Stimulated activated CD8-positive, alpha-beta memory T cell treated with anti-CD3 and anti-CD28 coated beads, Interleukin-12 subunit alpha, Interleukin-12 subunit beta, amount 100 ng/mL, for 4 hours (primary cell): Measurements from ENCODE around the gene TEX51.

Source experiments
- DNase-seq: peaks from one replicate; pipeline ENCODE4 v3.0.0-alpha.2; 2020; ENCODE audit warnings: low read depth

Gene TEX51

DNA sequence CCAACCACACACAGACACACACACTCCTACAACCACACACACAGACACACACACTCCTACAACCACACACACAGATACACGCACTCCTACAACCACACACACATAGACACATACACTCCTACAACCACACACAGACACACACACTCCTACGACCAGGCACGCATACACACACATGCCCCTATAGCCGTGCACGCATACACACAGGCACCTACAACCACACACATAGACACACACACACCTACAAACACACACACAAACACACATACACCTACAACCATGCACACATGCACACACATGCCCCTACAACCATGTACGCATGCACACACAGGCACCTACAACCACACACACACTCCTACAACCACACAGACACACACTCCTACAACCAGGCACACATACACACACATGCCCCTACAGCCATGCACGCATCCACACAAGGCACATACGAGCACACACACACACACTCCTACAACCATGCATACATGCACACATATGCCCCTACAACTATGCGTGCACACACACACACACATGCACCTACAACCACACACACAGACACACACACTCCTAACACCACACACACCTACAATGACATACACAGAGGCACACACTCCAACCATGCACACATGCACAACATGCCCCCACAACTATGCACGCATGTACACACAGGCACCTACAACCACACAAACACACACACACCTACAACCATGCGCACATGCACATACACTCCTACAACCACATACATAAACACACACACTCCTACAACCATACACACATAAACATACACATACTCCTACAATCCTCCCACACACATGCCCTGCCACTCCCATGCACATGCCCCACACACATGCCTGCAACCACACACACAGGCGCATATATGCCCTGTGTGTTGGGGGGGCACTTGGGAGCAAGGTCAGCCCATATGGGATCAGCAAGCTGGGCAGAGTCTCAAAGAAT, 19.1 kb upstream of the TEX51 start:
- DNase-seq, result no peak

- no peak for DNase-seq
Measured at GRCh38 chr2:126880324-126880723, 18.4 kb upstream of the TEX51 start.

DNA sequence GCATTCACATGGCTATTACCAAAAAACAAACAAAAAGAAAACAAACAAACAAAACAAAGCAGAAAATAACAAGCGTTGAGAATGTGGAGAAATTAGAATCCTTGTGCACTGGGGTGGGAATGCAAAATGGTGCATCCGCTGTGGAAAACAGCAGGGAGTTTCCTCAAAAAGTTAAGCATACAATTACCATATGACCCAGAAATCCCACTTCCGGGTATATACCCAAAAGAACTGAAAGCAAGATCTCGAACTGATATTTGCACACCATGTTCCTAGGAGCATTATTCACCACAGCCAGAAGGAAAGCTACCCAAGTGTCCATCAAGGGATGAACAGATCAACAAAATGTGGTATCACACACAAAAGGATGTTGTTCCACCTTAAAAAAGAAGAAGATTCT, 17.9 kb upstream of the TEX51 start:
- DNase-seq, result no peak

- DNase-seq, result no peak
Measured at GRCh38 chr2:126881591-126881990, 17.1 kb upstream of the TEX51 start.

GRCh38 chr2:126882181-126882580, 16.5 kb upstream of the TEX51 start:
- no peak for DNase-seq

- DNase-seq, result no peak
Measured at GRCh38 chr2:126882736-126883665, 15.7 kb upstream of the TEX51 start.

- DNase-seq, result no peak
Measured at GRCh38 chr2:126883666-126884040, 15.0 kb upstream of the TEX51 start.

GRCh38 chr2:126884861-126885750, 13.6 kb upstream of the TEX51 start:
- DNase-seq, result no peak

GRCh38 chr2:126885751-126886210, 12.9 kb upstream of the TEX51 start:
- DNase-seq, result no peak

- no peak for DNase-seq
Measured at GRCh38 chr2:126886211-126886915, 12.3 kb upstream of the TEX51 start.

DNA sequence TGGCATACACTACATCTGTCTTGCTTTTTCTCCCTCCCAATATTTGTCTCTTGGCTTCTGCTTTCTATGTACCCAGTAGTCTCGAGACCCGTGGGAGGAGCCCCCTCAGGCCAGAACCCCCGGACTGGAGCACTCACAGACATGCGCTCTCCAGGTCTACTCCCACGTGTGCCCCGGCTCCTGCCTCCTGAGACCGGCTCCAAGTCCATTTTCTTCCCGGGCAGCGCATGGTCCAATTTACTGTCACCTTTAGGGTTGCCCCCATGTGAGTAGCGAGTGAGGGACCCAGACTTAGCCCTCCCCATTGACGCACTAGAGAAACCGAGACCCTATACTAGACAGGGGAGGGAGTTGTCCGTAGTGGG, 11.8 kb upstream of the TEX51 start:
- DNase-seq, result no peak

DNA sequence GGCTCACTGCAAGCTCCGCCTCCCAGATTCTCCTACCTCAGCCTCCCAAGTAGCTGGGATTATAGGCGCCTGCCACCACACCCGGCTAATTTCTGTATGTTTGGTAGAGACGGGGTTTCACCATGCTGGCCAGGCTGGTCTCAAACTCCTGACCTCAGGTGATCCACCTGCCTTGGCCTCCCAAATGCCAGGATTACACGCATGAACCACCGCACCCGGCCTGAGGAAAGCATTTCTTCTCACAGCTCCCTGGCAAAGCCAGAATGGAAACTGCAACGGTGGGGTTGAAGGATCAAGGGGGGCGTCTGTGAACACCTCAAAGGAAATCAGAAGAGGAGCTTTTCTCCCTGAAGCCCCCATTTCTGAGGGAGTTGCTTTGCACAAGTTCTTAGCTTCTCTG, 11.2 kb upstream of the TEX51 start:
- DNase-seq, result no peak

GRCh38 chr2:126888046-126888445, 10.6 kb upstream of the TEX51 start:
- no peak for DNase-seq

DNA sequence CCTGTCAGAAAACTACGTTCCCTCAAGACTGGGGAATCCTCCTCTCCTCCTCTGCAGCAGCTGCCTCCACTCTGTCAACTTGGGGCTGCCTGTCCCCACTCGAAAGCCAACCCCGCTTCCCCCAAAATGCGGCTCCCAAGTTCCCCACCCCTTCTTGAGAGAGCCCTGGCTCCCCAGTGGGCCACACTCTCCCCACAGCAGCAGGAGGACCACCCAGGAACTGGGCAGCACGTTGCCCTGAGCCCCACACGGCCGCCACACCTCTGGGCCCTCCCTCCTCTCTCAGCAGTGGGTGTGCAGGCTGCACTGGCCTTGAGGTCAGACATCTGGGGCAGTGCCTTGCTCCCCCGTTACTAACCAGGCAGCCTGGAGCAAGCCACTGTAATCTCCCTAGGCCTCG, 9.6 kb upstream of the TEX51 start:
- DNase-seq, result no peak

DNA sequence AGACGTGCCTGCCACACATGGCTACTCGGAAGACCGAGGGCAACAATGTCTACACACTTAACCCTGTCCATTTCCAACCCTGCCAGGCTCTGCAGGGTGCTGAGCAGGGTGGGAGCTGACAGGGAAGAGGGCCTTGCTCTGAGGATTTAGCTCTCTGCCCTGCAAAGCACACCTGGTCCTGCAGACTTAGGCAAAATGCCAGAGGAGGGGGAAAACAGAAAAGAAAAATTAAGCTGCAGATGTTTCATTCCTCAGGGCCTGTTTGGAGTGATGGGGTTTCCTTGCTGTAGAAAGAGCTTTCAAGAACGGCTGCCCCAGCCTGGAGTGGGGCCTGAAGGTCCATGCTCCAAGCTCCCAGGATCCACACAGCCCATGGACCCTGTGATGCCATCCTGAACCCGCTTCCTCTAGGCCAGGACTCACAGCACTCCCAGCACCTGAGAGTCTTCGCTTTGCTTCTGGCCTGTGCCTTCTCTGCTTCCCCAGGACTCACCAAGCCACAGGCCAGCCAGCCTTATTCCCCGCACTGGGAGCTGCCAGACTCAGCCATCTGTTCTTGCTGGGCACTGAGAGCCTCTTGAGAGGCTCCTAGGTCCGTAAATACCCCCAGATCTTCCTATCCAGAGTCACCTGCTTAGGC, 9.1 kb upstream of the TEX51 start:
- no peak for DNase-seq

DNA sequence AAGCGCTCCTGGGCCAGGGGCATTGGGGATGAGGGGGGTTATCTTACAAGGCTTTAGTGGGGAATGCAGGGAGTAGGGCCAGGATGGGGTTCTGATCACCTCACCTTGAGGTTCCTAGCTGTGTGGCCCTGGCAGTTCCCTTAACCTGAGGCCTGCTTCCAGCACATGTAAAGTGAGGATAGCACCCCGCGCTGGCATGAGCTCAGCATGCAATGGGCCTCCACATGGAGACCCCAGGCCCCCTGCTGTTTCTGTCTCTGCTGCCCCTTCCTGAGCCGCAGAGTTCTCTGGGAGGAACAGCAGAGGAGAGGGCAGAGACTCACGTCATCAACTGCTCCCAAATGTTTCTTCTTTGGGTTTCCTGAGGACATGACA, 8.6 kb upstream of the TEX51 start:
- DNase-seq, result no peak

DNA sequence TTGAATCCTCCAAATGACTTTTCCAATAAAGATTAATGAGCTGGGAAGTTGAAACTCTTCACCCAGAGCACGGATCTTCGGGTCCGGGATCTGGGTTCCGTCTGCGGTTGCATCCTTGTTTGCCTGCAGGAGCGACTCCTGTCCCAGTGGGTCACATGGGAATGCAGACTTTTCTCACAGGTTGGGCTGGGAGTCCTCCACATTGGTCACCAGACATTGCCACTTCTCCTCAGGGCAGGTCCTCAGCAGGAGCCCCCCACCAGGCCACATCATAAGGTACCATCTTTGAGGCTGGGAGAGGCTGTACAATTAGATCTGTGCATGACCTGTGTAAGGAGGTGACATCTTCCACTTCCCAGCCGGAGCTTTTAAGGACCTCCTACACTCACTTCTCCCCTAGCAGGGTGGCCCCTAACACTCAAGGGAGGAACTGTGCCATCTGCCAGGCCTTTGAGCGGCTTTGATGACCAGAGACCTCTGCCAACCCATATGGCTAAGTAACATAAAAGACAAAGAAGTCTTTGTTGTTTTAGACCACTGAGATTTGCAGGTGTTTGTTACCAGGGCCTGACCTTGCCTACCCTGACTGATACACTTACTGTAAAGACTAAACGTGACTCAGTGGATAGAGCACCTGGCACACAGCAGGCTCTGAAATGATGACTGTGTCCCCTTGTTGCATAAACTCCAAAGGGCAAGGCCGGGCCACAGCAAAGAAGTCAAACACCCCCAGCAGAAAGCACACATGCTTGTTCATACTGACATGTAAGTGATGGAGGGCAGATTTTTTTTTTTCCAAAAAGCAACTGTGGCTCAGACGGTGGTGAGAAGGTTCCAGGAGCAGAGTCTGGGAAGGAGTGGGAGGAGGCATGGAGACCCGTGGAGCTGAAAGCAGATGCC, 7.9 kb upstream of the TEX51 start:
- no peak for DNase-seq

DNA sequence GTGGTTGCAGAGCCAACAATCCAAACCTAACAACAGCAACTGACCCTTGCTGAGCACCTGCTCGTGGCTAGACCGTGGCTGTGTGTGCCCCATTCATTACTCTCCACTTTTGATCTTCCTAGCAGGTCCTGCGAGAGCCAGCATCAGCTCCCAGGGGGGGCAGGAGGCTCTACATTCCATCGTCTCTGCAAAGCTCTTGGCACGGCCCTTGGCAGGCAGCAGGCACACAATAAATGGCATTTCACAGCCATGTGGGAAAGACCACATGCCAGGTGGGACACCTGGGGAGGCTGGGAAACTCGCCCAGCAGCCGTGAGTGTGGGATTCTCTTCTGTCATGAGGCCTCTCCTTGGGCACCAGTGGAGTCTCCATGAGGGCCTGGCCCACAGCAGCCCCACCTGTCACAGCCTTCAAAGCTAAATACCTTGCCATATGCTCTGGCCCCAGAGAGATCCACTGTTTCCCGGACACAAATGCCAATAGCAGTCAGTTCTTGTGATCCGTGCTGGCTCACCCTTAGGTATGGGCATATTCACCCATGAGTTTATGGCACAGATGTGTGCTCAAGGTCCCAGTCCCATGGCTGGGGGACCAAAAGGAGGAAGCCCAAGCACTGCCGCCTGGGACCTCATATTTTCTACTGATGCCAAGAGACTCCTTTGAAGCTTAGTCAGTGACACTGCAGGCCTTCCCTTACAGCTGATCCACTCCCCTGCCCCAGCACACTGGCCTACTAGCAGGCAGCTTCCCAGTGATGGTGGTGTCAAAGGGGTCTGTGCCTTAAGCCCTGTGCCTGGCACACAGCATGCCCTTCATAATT, 6.8 kb upstream of the TEX51 start:
- no peak for DNase-seq

- DNase-seq, result no peak
Measured at GRCh38 chr2:126893153-126893552, 5.5 kb upstream of the TEX51 start.
